ENCODE measurements around the gene CDC42EP5. TPM values are rescaled to one million over a fixed set of nuclear protein-coding genes. Genes with fewer than 3 reads are reported as not detected.
"Not testable (repeated sequence)": the region's sequence is repeated elsewhere in the genome, so short reads cannot be mapped to it uniquely, and the experiment has no call there.

Gene CDC42EP5
- total RNA-seq, 3 donors from 2014 or later (not counting 1 experiment from before 2014, with no cell fraction given): not detected

DNA sequence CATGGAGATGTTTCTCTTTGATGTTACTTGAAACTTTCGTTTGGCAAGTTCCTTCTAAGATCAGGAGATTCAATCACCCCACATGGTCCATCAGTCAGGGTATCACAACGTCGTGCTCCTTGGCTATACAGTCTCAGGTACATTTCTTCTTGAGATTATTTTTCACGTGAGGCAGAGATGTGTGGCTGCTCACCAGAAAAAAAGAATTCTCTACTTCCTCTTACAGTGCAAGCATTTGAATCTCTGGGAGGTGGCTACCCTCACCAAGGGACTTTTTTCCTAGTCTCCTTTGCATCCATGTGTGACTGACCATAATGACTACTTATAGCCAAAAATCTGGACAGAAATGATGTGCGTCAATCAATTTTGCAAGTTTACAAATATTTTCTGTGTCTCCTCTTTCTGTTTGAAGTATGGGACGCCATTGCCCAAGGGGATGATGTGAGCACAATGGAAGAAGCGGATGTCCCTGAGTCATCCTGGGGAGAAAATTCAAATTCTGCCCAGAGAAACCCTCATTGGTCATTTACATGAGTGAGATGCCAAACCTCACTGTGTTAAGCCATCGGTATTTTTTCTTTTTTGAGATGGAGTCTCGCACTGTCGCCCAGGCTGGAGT lies 21.0 kb upstream of the CDC42EP5 start:
- TF ChIP-seq, protein P1, sequence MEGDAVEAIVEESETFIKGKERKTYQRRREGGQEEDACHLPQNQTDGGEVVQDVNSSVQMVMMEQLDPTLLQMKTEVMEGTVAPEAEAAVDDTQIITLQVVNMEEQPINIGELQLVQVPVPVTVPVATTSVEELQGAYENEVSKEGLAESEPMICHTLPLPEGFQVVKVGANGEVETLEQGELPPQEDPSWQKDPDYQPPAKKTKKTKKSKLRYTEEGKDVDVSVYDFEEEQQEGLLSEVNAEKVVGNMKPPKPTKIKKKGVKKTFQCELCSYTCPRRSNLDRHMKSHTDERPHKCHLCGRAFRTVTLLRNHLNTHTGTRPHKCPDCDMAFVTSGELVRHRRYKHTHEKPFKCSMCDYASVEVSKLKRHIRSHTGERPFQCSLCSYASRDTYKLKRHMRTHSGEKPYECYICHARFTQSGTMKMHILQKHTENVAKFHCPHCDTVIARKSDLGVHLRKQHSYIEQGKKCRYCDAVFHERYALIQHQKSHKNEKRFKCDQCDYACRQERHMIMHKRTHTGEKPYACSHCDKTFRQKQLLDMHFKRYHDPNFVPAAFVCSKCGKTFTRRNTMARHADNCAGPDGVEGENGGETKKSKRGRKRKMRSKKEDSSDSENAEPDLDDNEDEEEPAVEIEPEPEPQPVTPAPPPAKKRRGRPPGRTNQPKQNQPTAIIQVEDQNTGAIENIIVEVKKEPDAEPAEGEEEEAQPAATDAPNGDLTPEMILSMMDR (IDR thresholded peaks at IDR 0.05): no peak
- intact Hi-C loops (cut with micrococcal nuclease): no loop called here
- peaks cover 9% of the 10 kb centered on the region for H3K27me3 ChIP-seq (ENCODE audit: control insufficient read depth, insufficient read depth, low read length)

DNA sequence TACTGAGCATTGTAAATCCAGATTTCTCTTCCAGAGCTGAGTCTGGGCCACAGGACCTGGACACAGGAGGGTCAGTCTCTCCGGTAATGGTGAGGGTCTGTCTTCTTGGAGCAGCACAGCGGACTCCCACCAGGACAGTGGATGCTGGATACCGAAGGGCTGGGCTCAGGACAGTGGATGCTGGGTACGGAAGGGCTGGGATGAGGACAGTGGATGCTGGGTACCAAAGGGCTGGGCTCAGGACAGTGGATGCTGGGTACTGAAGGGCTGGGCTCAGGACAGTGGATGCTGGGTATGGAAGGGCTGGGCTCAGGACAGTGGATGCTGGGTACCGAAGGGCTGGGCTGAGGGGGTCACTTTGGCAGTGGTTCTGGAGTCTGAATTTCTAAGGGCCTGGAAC lies 20.0 kb upstream of the CDC42EP5 start:
- peaks cover 11% of the 10 kb centered on the region for H3K4me1 ChIP-seq (ENCODE audit: control insufficient read depth, insufficient read depth, low read length)
- H3K9me3 Mint-ChIP-seq; H3K36me3 ChIP-seq (ENCODE audit: control insufficient read depth, insufficient read depth, low read length); ATAC-seq; DNase-seq; H3K27ac Mint-ChIP-seq; intact Hi-C loops (cut with micrococcal nuclease); H3K27ac ChIP-seq (ENCODE audit: low read length); H3K4me3 Mint-ChIP-seq; H3K27me3 ChIP-seq (ENCODE audit: control insufficient read depth, insufficient read depth, low read length); H3K4me3 ChIP-seq (ENCODE audit: low read length); H3K9me3 ChIP-seq (ENCODE audit: control insufficient read depth, insufficient read depth, low read length); H3K36me3 Mint-ChIP-seq: not testable (repeated sequence)
- 94% methylated on average over 5 of the region's 5 CpGs for WGBS (ENCODE audit: insufficient coverage)
- H3K4me1 Mint-ChIP-seq: peaks cover 19 to 29% of the 10 kb centered on the region in 2 donors
- peaks cover 31 to 40% of the 10 kb centered on the region in 2 donors for H3K27me3 Mint-ChIP-seq (ENCODE audit: low read depth in 2 of 2)

More for the DNA sequence above, 21.0 kb upstream of the CDC42EP5 start:
- H3K36me3 ChIP-seq (ENCODE audit: control insufficient read depth, insufficient read depth, low read length): no peaks in the 10 kb centered on the region
- H3K27ac ChIP-seq (ENCODE audit: low read length): no peak overlapping the region
- ATAC-seq (no peak), DNase-seq (no peak)
- H3K9me3 ChIP-seq (ENCODE audit: control insufficient read depth, insufficient read depth, low read length): no peaks in the 10 kb centered on the region
- Mint-ChIP-seq H3K4me3 (no peak overlapping the region), H3K27me3 (ENCODE audit: low read depth in 2 of 2) (peaks cover 31 to 37% of the 10 kb centered on the region in 2 donors), H3K36me3 (no peaks in the 10 kb centered on the region), H3K9me3 (no peaks in the 10 kb centered on the region), H3K27ac (no peak overlapping the region), H3K4me1 (peaks cover 23 to 32% of the 10 kb centered on the region in 2 donors)
- H3K4me1 ChIP-seq (ENCODE audit: control insufficient read depth, insufficient read depth, low read length): peaks cover 16% of the 10 kb centered on the region
- WGBS (ENCODE audit: insufficient coverage): 66% methylated on average over 10 of the region's 10 CpGs
- H3K4me3 ChIP-seq (ENCODE audit: low read length): no peak overlapping the region

DNA sequence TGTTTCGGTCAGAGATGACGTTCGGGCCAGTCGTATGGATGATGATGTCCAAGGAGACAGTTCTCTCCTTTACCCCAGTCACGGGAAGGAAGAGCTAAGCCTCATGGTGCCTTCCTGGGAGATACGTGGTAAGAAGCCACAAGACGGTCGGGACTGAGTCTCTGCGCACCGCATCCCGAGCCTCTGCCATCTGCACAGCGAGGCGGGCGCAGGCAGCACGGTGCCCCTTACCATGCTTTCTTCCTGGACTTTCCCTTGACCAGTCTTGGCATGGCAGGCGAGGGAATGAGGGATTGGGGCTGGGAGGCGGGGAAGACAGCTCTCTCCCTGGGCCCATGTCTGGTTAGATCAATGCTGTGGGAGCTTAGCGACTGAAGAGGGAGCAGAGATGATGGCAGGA lies 19.5 kb upstream of the CDC42EP5 start:
- no peak for ATAC-seq
- Mint-ChIP-seq H3K36me3 (no peaks in the 10 kb centered on the region), H3K4me1 (peaks cover 15 to 24% of the 10 kb centered on the region in 2 donors), H3K27ac (no peak overlapping the region), H3K27me3 (ENCODE audit: low read depth in 2 of 2) (peaks cover 31 to 40% of the 10 kb centered on the region in 2 donors), H3K4me3 (no peak overlapping the region), H3K9me3 (no peaks in the 10 kb centered on the region)
- H3K4me1 ChIP-seq (ENCODE audit: control insufficient read depth, insufficient read depth, low read length): peaks cover 6% of the 10 kb centered on the region
- H3K27me3 ChIP-seq (ENCODE audit: control insufficient read depth, insufficient read depth, low read length): peaks cover 9% of the 10 kb centered on the region
- intact Hi-C loops (cut with micrococcal nuclease): no loop called here
- TF ChIP-seq, protein P1 (IDR thresholded peaks at IDR 0.05): no peak
- no peak overlapping the region for H3K27ac ChIP-seq (ENCODE audit: low read length)
- 96% methylated on average over 18 of the region's 18 CpGs for WGBS (ENCODE audit: insufficient coverage)
- H3K9me3 ChIP-seq (ENCODE audit: control insufficient read depth, insufficient read depth, low read length): no peaks in the 10 kb centered on the region
- no peak overlapping the region for H3K4me3 ChIP-seq (ENCODE audit: low read length)
- H3K36me3 ChIP-seq (ENCODE audit: control insufficient read depth, insufficient read depth, low read length): no peaks in the 10 kb centered on the region
- no peak for DNase-seq

DNA sequence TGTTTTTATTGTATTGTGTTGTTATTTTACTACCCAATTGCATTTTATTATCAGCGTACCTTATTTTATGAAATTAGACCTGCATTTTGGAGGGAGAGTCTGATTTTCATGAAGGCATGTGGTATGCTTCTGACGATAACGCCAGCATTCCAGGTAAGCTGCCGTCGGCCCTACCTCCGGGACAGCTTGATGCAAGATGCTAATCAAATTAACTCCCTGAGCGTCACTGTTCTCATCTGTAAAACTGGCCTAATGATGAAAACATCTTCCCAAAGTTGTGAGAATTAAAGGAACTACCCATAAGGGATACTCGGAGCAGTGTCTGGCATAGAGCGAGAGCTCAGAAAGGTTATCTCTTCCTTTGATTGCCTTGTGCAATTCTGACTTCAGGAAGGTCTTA lies 16.7 kb upstream of the CDC42EP5 start:
- H3K27ac ChIP-seq (ENCODE audit: low read length): no peak overlapping the region
- intact Hi-C loops (cut with micrococcal nuclease): no loop called here
- no peaks in the 10 kb centered on the region for H3K9me3 ChIP-seq (ENCODE audit: control insufficient read depth, insufficient read depth, low read length)
- Mint-ChIP-seq H3K4me1 (peaks cover 0 to 21% of the 10 kb centered on the region in 2 donors), H3K9me3 (no peaks in the 10 kb centered on the region), H3K4me3 (no peak overlapping the region), H3K36me3 (no peaks in the 10 kb centered on the region), H3K27me3 (ENCODE audit: low read depth in 2 of 2) (peaks cover 25 to 33% of the 10 kb centered on the region in 2 donors), H3K27ac (no peak overlapping the region)
- H3K4me3 ChIP-seq (ENCODE audit: low read length): no peak overlapping the region
- TF ChIP-seq, protein P1 (IDR thresholded peaks at IDR 0.05): no peak
- DNase-seq: no peak
- H3K4me1 ChIP-seq (ENCODE audit: control insufficient read depth, insufficient read depth, low read length): no peaks in the 10 kb centered on the region
- peaks cover 9% of the 10 kb centered on the region for H3K27me3 ChIP-seq (ENCODE audit: control insufficient read depth, insufficient read depth, low read length)
- WGBS (ENCODE audit: insufficient coverage): 82% methylated on average over 9 of the region's 9 CpGs
- no peak for ATAC-seq
- H3K36me3 ChIP-seq (ENCODE audit: control insufficient read depth, insufficient read depth, low read length): no peaks in the 10 kb centered on the region
